Measurements from ENCODE around the gene UBC. TPM values are rescaled to one million over a fixed set of nuclear protein-coding genes. Genes with fewer than 3 reads are reported as not detected.

Gene UBC
- total and polyA plus RNA-seq, 5 experiments from 2014 or later, result 773 to 1,331 (median 1,080) TPM

GRCh38 chr12:124875803-124876132 is 38.7 kb downstream of the UBC start:
- DNase-seq, result no peak
- ATAC-seq, result no peak
- Mint-ChIP-seq H3K4me1 (peaks cover 0 to 2% (median under 1%) of the 10 kb centered on the region in 4 donors), H3K27me3 (peaks cover 0 to 8% (median 0%) of the 10 kb centered on the region in 5 donors), H3K4me3 (no peak overlapping the region), H3K9me3 (no peaks in the 10 kb centered on the region), H3K27ac (no peak overlapping the region), H3K36me3 (no peaks in the 10 kb centered on the region)
- POLR2A ChIA-PET, result no interaction called here

GRCh38 chr12:124874988-124875802 is 39.3 kb downstream of the UBC start:
- Mint-ChIP-seq H3K27ac (no peak overlapping the region), H3K4me3 (no peak overlapping the region), H3K9me3 (no peaks in the 10 kb centered on the region), H3K4me1 (peaks cover 0 to 2% (median 0%) of the 10 kb centered on the region in 4 donors), H3K27me3 (peaks cover 0 to 8% (median 0%) of the 10 kb centered on the region in 5 donors), H3K36me3 (no peaks in the 10 kb centered on the region)
- ATAC-seq (no peak), DNase-seq (no peak)
- POLR2A ChIA-PET, result no interaction called here

- Mint-ChIP-seq H3K27ac (no peak overlapping the region), H3K27me3 (peaks cover 2 to 11% (median 5%) of the 10 kb centered on the region in 5 donors), H3K9me3 (no peaks in the 10 kb centered on the region), H3K36me3 (no peaks in the 10 kb centered on the region), H3K4me3 (no peak overlapping the region), H3K4me1 (peaks cover 3 to 4% (median 4%) of the 10 kb centered on the region in 4 donors)
- no peak for DNase-seq
- ATAC-seq, result no peak
- POLR2A ChIA-PET, result interaction anchor here (0.7 kb wide), 1 partner anchor 11 kb away, joined by 3 read pairs; no protein-coding TSS in a partner anchor
These were observed 40.3 kb downstream of the UBC start for GRCh38 chr12:124874188-124874587.

GRCh38 chr12:124872068-124872719 is 42.3 kb downstream of the UBC start:
- Mint-ChIP-seq H3K4me1 (peaks cover 10 to 15% (median 12%) of the 10 kb centered on the region in 4 donors), H3K4me3 (peak overlapping the region in 1 of 10 donors; percentile 22), H3K36me3 (no peaks in the 10 kb centered on the region), H3K27me3 (peaks cover 2 to 19% (median 7%) of the 10 kb centered on the region in 5 donors), H3K9me3 (no peaks in the 10 kb centered on the region), H3K27ac (peak overlapping the region in 1 of 10 donors; percentile 17)
- POLR2A ChIA-PET, result no interaction called here
- ATAC-seq, result no peak
- DNase-seq, result no peak

- Mint-ChIP-seq H3K27ac (no peak overlapping the region), H3K9me3 (no peaks in the 10 kb centered on the region), H3K4me3 (no peak overlapping the region), H3K4me1 (peaks cover 12 to 15% (median 13%) of the 10 kb centered on the region in 4 donors), H3K36me3 (no peaks in the 10 kb centered on the region), H3K27me3 (peaks cover 2 to 18% (median 7%) of the 10 kb centered on the region in 5 donors)
- DNase-seq (no peak), ATAC-seq (no peak)
- POLR2A ChIA-PET, result no interaction called here
These were observed 43.2 kb downstream of the UBC start for GRCh38 chr12:124871297-124871696.

- peaks cover 2 to 16% (median 7%) of the 10 kb centered on the region in 5 donors for H3K27me3 Mint-ChIP-seq
- H3K36me3 Mint-ChIP-seq, result no peaks in the 10 kb centered on the region
- peaks cover 12 to 15% (median 14%) of the 10 kb centered on the region in 4 donors for H3K4me1 Mint-ChIP-seq
- POLR2A ChIA-PET, result no interaction called here
- DNase-seq (no peak), ATAC-seq (no peak)
- no peaks in the 10 kb centered on the region for H3K9me3 Mint-ChIP-seq
- no peak overlapping the region for H3K27ac Mint-ChIP-seq
- H3K4me3 Mint-ChIP-seq, result no peak overlapping the region
These were observed 43.9 kb downstream of the UBC start for GRCh38 chr12:124870515-124870914.

- H3K27ac Mint-ChIP-seq, result peak overlapping the region in 4 of 10 donors; percentile 27 to 61 (median 48)
- ATAC-seq (no peak), DNase-seq (peak in 1 of 10 donors; percentile 60)
- H3K36me3 Mint-ChIP-seq, result no peaks in the 10 kb centered on the region
- peaks cover 17 to 21% (median 18%) of the 10 kb centered on the region in 4 donors for H3K4me1 Mint-ChIP-seq
- POLR2A ChIA-PET, result interaction anchor here (0.6 kb wide), 2 partner anchors 65 to 657 kb away, joined by 3 read pairs; no protein-coding TSS in a partner anchor
- H3K27me3 Mint-ChIP-seq, result peaks cover 1 to 16% (median 7%) of the 10 kb centered on the region in 5 donors
- no peaks in the 10 kb centered on the region for H3K9me3 Mint-ChIP-seq
- H3K4me3 Mint-ChIP-seq, result peak overlapping the region in 9 of 10 donors; percentile 2 to 80 (median 59)
These were observed 45.3 kb downstream of the UBC start for GRCh38 chr12:124869059-124869665.

GRCh38 chr12:124868252-124869058 is 46.0 kb downstream of the UBC start:
- DNase-seq, result peak in 1 of 10 donors; percentile 15
- peak overlapping the region in 4 of 10 donors; percentile 54 to 87 (median 62) for H3K27ac Mint-ChIP-seq
- H3K4me3 Mint-ChIP-seq, result peak overlapping the region in 3 of 10 donors; percentile 54 to 80 (median 64)
- POLR2A ChIA-PET, result no interaction called here
- peaks cover 18 to 24% (median 21%) of the 10 kb centered on the region in 4 donors for H3K4me1 Mint-ChIP-seq
- no peak for ATAC-seq
- no peaks in the 10 kb centered on the region for H3K36me3 Mint-ChIP-seq
- H3K27me3 Mint-ChIP-seq, result peaks cover 1 to 16% (median 7%) of the 10 kb centered on the region in 5 donors
- no peaks in the 10 kb centered on the region for H3K9me3 Mint-ChIP-seq

- no peaks in the 10 kb centered on the region for H3K9me3 Mint-ChIP-seq
- peaks cover 18 to 29% (median 27%) of the 10 kb centered on the region in 4 donors for H3K4me1 Mint-ChIP-seq
- POLR2A ChIA-PET, result no interaction called here
- ATAC-seq (no peak), DNase-seq (no peak)
- H3K36me3 Mint-ChIP-seq, result no peaks in the 10 kb centered on the region
- H3K27ac Mint-ChIP-seq, result no peak overlapping the region
- peaks cover 1 to 16% (median 7%) of the 10 kb centered on the region in 5 donors for H3K27me3 Mint-ChIP-seq
- no peak overlapping the region for H3K4me3 Mint-ChIP-seq
These were observed 47.0 kb downstream of the UBC start for GRCh38 chr12:124867401-124867930.

- ATAC-seq (no peak), DNase-seq (peak in 1 of 10 donors; percentile 62)
- no peak overlapping the region for H3K27ac Mint-ChIP-seq
- H3K27me3 Mint-ChIP-seq, result peaks cover 1 to 16% (median 7%) of the 10 kb centered on the region in 5 donors
- peaks cover 18 to 35% (median 29%) of the 10 kb centered on the region in 4 donors for H3K4me1 Mint-ChIP-seq
- POLR2A ChIA-PET, result no interaction called here
- H3K4me3 Mint-ChIP-seq, result no peak overlapping the region
- H3K9me3 Mint-ChIP-seq, result no peaks in the 10 kb centered on the region
- H3K36me3 Mint-ChIP-seq, result no peaks in the 10 kb centered on the region
These were observed 47.5 kb downstream of the UBC start for GRCh38 chr12:124866883-124867400.

- peaks cover 18 to 39% (median 29%) of the 10 kb centered on the region in 4 donors for H3K4me1 Mint-ChIP-seq
- ATAC-seq (no peak), DNase-seq (no peak)
- peak overlapping the region in 2 of 10 donors; percentile 47 to 60 for H3K27ac Mint-ChIP-seq
- H3K27me3 Mint-ChIP-seq, result peaks cover 1 to 16% (median 7%) of the 10 kb centered on the region in 5 donors
- H3K4me3 Mint-ChIP-seq, result peak overlapping the region in 3 of 10 donors; percentile 1 to 50 (median 32)
- H3K36me3 Mint-ChIP-seq, result no peaks in the 10 kb centered on the region
- POLR2A ChIA-PET, result no interaction called here
- H3K9me3 Mint-ChIP-seq, result no peaks in the 10 kb centered on the region
These were observed 48.1 kb downstream of the UBC start for GRCh38 chr12:124866195-124866882.
